ENCODE data around the gene BEST1.
A peak's percentile ranks its signal among the peaks of the same experiment; 100 is the strongest.
"Not testable (repeated sequence)": the region's sequence is repeated elsewhere in the genome, so short reads cannot be mapped to it uniquely, and the experiment has no call there.

Gene BEST1

DNA sequence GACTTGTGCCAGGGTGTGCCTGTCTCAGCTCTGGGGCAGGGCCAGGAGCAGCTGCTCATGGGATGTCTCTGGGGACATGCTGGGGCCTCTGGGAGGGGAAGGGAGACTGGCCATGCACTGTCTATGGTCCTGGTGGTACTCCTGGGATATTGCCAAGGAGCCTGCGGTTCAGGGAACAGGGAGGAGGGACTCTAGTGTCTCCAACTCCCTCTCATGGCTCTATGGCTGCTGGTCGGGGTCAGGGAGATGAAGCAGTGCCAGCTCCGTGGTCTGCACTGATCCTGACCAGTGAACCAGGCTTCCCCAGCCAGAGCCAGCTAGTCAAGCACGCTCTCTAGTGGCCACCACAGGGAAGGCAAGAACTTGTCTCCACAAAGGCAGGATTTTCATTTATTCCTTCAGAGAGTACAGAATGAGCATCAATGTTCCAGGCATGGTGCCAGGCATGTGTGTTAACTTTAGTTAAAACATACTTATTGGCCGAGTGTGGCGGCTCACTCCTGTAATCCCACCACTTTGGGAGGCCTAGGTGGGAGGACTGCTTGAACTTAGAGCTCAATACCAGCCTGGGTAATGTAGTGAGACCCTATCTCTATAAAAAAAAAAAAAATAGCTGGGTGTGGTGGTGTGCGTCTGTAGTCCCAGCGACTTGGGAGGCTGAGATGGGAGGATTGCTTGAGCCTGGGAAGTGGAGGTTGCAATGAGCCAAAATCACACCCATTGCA is 2.5 kb upstream of the BEST1 start:
- peak in 1 of 2 donors; percentile 17 for DNase-seq (ENCODE audit: low read depth in 2 of 2)

DNA sequence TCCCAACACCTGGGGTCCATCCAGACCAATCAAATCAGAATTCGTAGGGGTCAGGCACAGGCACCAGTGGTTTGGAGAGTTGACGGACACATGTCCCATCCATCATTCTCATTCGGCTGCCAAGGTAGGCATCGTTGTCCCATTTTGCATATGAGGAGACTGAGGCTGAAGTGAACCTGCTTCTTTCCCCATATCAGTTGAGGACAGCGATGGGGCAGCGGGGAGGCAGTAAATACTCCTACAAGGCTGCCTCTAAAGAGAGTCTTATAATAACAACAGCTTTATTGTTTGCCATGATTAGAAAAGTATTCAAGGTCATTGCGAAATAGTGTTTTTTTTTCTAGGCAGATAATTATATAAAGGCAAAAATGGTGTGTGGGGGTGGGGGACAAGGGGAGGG is 1.6 kb upstream of the BEST1 start:
- no peak for DNase-seq (ENCODE audit: low read depth in 2 of 2)

DNA sequence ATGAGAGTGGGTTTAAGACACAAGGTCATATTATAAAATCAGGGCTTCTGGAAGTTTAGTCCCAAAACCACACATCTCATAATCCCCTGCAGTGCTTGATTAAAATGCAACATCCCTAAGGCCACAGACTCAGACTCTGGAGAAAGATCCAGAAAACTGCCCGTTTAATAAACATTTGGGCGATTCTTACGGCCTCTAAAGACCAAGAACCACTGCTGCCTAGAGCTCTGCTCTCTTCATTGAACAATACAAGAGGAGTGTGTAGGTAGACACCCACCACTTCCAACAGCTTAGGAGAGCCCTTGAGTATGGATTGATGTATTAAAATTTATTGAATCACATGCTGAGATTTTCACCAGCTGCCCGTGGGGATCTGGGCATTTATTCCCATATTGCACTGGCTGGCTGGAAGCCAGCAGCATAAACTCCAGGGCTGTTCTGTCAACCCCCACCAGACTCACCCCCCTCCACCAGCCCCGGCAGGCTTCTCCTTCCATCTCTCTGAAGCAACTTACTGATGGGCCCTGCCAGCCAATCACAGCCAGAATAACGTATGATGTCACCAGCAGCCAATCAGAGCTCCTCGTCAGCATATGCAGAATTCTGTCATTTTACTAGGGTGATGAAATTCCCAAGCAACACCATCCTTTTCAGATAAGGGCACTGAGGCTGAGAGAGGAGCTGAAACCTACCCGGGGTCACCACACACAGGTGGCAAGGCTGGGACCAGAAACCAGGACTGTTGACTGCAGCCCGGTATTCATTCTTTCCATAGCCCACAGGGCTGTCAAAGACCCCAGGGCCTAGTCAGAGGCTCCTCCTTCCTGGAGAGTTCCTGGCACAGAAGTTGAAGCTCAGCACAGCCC is 749 bp upstream of the BEST1 start:
- DNase-seq (ENCODE audit: low read depth in 2 of 2), result no peak

DNA sequence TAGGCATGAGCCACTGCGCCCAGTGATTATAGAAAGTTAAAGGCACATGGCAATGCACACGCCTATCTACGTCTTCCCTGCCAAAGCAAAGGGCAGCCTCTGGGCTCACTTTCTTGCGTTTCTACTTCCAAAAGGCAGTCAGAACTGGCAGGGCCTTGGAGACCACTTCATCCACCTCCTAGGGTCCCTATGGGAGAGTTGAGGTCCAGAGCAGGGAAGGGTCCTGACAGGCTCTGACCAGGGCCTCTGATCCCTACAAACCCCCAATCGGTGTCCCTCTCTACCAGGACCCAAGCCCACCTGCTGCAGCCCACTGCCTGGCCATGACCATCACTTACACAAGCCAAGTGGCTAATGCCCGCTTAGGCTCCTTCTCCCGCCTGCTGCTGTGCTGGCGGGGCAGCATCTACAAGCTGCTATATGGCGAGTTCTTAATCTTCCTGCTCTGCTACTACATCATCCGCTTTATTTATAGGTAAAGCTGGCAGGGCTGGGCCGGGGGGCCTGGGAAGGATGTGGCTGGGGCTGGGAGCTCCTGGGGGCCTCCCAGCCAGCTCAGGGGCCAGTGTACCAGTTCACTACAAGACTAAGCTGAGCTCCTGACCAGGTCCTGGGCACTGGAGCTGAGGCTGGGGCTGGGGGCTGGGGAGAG is 1.5 kb downstream of the BEST1 start:
- no peak for DNase-seq (ENCODE audit: low read depth in 2 of 2)

DNA sequence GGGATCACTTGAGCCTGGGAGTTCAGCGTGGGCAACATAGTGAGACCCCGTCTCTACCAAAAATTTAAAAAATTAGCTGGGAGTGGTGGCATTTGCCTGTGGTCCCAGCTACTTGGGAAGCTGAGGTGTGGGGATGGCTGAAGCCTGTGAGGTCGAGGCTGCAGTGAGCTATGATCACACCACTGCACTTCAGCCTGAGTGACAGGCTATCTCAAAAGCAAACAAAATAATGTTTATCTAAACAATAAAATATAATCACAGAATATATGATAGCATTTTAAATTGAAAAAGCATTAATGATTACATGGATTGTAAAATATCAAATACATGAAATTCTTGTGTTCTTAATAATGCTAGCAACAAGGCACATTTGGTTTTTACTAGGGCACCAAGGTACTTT is 2.7 kb downstream of the BEST1 start:
- no peak for DNase-seq (ENCODE audit: low read depth in 2 of 2)

DNA sequence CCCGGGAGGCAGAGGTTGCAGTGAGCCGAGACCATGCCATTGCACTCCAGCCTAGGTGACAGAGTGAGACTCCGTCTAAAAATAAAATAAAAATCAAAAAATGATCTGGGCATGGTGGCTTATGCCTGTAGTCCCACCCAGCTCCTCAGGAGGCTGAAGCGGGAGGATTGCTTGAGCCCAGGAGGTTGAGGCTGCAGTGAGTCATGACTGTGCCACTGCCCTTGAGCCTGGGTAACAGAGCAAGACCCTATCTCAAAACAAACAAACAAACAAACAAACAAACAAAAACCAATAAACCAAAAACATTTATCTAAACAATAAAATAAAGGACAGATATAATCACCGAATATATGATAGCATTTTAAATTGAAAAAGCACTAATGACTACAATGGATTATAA is 3.5 kb downstream of the BEST1 start:
- not testable (repeated sequence) for DNase-seq (ENCODE audit: low read depth in 2 of 2)

DNA sequence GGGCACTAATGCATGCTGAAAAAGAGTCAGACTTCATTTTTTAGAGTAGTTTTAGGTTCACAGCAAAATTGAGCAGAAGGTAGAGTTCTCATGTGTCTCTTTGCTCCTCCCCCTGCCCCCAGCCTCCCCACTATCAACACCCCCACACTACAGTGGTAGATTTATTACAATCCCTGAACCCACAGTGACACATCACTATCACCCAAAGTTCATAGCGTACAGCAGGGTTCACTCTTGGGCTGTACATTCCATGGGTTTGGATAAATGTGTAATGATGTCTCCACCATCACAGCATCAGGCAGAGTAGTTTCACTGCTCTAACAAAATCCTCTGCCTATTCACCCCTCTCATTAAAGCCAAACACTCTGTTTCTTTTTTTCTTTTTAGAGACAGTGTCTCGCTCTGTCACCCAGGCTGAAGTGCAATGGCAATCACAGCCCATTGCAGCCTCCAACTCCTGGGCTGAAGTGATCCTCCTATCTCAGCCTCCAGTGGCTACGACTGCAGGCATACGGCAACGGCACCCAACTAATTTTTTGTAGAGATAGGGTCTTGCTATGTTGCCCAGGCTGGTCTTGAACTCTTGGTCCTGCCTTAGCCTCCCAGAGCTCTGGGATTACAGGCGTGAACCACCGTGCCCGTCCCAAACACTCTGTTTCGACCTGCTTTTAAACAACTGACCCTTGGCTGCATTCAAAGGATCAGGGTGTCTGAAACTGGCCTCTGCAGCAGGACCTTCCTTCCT is 4.1 kb downstream of the BEST1 start:
- no peak for DNase-seq (ENCODE audit: low read depth in 2 of 2)

DNA sequence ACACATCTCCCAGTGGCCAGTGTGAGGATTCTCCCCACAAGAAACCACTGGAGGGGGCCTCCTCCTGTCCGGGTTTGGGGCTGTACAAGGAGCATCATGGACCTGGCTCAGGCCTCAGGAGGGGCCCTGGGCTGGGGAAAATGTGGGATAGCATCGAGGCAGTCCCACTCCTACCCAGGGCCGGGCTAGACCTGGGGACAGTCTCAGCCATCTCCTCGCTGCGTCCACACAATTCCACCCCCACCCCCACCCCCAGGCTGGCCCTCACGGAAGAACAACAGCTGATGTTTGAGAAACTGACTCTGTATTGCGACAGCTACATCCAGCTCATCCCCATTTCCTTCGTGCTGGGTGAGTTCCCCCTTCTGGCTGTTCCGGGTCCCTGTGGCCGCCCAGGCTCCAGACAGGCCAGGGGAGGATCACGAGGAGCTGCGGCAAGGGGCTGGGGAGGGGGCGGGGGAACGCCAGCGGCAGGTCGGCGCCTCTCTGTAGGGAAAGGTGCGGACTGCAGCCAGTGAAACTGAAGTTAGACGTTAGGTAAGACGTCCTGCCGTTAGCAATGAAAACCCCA is 4.8 kb downstream of the BEST1 start:
- no peak for DNase-seq (ENCODE audit: low read depth in 2 of 2)

DNA sequence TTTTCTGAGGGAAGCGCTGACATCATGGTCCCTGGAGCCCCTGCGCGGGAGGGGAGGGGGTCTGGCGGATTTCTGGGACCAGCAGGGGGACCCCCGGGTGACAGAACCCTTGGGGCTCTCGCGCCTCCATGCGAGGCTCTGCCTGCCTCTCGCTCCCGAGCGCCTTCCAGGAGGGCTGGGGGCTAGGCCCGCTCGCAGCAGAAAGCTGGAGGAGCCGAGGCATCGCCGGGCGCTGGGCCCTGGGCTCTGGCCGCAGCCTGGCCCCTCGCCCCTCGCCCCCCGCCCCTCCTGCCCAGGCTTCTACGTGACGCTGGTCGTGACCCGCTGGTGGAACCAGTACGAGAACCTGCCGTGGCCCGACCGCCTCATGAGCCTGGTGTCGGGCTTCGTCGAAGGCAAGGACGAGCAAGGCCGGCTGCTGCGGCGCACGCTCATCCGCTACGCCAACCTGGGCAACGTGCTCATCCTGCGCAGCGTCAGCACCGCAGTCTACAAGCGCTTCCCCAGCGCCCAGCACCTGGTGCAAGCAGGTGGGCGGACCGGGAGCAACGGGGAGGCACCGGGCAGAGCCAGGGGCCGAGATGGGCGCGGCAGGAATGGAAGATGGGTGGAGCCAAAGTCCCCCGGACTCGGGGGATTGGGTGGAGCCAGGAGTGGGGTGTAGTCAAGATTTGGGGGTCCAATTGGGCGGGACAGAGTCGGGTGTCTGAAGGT is 5.4 kb downstream of the BEST1 start:
- DNase-seq (ENCODE audit: low read depth in 2 of 2), result no peak

DNA sequence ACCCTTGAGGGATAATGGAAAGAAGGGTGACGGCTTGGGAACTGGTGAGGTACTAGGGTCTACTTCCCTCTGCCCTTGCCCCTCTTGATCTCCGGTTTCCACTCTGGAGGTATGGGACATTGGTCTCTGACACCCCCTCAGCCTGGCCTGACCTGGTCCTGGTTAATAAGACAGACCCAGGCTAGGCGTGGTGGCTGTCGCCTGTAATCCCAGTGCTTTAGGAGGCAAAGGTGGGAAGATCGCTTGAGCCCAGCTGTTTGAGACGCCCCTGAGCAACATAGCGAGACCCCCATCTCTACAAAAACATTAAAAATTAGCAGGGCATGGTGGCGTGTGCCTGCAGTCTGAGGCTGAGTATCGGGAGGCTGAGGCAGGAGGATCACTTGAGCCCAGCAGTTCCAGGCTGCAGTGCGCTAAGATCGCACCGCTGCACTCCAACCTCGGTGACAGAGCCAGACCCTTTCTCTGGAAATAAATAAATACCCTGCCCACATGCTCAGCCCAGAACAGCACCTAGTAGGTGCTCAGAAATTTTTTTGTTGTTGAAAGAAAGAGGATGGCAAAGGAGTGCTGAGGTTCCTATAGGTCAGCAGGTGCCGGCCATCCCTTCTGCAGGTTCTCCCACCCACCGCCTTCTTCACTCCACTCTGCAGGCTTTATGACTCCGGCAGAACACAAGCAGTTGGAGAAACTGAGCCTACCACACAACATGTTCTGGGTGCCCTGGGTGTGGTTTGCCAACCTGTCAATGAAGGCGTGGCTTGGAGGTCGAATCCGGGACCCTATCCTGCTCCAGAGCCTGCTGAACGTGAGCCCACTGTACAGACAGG is 6.3 kb downstream of the BEST1 start:
- no peak for DNase-seq (ENCODE audit: low read depth in 2 of 2)

DNA sequence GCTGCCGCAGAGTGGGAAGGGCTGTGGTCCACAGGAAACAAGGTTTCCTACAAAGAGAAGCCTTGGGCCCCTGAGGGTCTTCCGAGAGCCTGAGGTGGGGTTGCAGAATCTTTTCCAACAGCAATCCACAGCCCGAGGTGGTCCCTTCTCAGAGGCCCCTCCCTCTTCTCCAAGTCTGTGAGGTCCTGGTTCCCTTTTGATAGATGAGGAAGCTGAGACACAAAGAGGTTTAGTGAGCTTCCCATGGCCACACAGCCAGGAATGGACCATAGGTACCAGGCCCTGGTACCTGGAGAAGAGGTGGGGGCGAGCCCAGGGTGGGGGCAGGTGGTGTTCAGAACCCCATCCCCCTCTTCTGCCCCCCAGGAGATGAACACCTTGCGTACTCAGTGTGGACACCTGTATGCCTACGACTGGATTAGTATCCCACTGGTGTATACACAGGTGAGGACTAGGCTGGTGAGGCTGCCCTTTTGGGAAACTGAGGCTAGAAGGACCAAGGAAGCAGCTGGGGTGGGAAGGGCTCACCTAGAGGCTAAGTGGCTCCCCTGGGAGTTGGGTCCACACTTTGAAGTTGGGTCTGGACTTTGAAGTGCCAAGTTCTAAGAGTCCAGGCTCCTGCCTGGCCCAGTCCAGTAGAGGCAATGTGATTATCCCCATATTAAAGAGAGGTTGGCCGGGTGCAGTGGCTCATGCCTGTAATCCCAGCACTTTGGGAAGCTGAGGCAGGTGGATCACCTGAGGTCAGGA is 7.0 kb downstream of the BEST1 start:
- no peak for DNase-seq (ENCODE audit: low read depth in 2 of 2)

DNA sequence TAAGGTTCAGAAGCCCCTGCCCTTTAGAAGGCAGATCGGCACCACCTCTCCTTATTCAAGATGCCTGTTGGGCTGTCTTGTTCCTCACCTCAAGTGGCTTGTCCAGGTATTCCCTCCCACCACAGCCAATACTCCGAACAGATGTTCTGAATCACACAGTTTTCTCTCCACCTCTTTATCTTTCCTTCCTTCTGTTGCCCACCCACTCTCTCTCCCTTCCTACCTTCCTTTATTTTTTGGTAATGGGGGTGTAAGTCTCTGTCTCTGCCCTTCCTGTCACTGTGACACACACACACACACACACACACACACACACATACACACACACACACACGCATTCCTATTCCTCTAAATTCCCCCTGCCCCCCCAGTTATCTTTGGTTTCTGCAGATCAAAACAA is 8.4 kb downstream of the BEST1 start:
- DNase-seq (ENCODE audit: low read depth in 2 of 2), result no peak

DNA sequence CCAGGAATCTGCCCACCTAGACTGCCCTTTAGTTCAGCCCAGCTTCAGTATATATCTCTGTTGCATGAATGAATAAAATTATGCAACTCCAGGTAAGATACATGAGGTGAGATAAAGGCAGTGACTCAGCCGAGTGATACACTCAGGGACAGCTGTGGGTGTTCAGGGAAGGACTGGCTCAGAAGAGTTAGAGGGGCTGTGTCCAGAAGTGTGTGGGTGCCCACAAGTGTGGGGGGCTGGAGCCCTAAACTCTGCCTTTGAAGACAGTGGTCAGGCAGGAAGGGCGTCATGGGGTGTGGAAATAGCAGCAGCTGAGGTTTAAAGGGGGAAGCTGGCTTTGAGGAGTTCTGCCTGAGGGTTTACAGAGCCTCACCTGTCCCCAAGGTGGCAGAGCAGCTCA is 9.0 kb downstream of the BEST1 start:
- no peak for DNase-seq (ENCODE audit: low read depth in 2 of 2)

DNA sequence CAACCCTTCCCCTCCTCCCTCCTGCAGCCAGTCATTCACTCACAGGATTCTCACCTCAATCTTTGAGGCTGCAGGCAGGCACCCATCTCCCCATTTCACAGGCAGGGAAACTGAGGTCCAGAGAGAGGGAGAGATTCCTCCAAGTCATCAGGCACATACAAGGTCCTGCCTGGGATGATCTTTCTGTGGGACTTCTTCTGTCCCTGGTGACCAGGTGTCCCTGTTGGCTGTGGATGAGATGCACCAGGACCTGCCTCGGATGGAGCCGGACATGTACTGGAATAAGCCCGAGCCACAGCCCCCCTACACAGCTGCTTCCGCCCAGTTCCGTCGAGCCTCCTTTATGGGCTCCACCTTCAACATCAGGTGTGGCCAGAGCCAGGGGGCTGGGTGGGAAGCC is 9.5 kb downstream of the BEST1 start:
- no peak for DNase-seq (ENCODE audit: low read depth in 2 of 2)

DNA sequence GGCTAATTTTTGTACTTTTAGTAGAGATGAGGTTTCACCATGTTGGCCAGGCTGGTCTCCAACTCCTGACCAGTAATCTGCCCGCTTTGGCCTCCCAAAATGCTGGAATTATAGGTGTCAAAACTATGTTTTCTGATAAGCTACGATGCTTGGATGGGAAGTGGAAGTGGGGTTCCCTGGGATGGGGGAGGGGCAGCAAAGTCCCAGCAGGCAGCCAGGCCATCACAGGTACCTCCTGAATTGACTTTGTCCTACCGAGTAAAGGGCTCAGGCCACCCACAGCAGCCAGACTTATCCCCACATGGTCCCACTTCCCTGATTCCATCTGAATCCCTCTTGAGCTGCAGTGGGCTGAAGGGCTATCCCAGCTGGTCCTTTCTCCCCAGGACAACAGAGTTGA is 10.4 kb downstream of the BEST1 start:
- DNase-seq (ENCODE audit: low read depth in 2 of 2), result no peak

DNA sequence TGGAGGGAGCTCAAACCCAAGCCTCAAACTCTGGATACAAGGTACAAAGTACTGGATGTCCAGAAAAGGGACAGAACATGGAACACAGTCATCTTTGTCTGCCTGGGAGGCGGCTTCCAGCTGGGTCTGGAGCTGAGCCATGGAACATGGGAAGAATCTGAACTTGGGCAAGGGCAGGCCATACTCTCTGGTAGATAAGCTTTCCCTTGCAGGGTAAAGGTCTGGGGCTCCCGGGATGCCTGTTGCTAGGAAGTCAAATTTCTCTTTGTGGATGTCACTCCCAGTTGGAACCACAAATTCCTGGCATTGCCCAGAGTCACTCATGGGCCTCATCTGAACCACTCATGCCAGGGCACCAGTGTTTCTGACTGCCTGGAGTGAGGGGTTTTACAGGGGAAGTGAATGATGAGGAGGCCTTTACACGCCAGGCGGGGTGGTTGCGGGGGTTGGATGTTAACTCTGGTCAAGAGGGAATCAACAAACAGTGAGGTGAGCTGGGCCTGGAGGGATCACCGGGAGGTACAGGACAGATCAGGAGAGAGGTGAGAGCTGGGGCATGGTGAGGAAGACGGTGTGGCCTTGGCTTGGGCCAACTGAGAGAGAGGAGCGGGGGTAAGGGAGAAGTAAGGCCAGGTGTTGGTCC is 11.5 kb downstream of the BEST1 start:
- DNase-seq (ENCODE audit: low read depth in 2 of 2), result no peak

DNA sequence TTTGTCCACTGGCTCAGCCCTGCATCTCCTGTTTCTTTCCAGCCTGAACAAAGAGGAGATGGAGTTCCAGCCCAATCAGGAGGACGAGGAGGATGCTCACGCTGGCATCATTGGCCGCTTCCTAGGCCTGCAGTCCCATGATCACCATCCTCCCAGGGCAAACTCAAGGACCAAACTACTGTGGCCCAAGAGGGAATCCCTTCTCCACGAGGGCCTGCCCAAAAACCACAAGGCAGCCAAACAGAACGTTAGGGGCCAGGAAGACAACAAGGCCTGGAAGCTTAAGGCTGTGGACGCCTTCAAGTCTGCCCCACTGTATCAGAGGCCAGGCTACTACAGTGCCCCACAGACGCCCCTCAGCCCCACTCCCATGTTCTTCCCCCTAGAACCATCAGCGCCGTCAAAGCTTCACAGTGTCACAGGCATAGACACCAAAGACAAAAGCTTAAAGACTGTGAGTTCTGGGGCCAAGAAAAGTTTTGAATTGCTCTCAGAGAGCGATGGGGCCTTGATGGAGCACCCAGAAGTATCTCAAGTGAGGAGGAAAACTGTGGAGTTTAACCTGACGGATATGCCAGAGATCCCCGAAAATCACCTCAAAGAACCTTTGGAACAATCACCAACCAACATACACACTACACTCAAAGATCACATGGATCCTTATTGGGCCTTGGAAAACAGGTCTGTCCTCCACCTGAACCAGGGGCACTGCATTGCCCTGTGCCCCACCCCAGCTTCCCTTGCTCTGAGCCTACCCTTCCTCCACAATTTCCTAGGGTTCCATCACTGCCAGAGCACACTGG is 12.3 kb downstream of the BEST1 start:
- no peak for DNase-seq (ENCODE audit: low read depth in 2 of 2)

DNA sequence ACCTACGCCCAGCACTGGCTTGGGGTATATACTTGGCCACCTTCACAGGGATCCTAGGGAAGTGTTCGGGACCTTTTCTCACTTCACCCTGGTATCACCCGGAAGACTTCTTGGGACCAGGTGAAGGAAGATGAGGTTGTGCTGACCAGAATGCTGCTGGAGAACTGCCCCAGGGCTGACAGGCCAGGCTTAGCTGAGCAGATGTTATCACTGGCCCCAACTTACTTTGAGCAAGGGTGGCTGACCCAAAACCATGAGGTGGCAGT is 12.8 kb downstream of the BEST1 start:
- no peak for DNase-seq (ENCODE audit: low read depth in 2 of 2)

Data from stimulated activated CD8-positive, alpha-beta memory T cell treated with anti-CD3 and anti-CD28 coated beads, Interleukin-15, amount 100 ng/mL, for 4 hours (primary cell).